HTR-8/SVneo (cell line): ENCODE results near the gene CTSZ.
A peak's percentile ranks its signal among the peaks of the same experiment; 100 is the strongest.
"Not testable (repeated sequence)": the region's sequence is repeated elsewhere in the genome, so short reads cannot be mapped to it uniquely, and the experiment has no call there.

ENCODE experiments used
- DNase-seq: peaks from one replicate; pipeline ENCODE4 v3.0.0; 2011; ENCODE audit warnings: low spot score, mixed read lengths; ENCODE audit not compliant: insufficient read length
- FAIRE-seq: peaks from 2 replicates; lab custom pipeline; 2011; peaks lifted over from hg19 to GRCh38; lab: Jason Lieb, UNC

Gene CTSZ

GRCh38 chr20:59006864-59007664 lies at the start of gene CTSZ:
Gene CTSZ, minus strand, starts transcription at chr20:59007254. Its CDS starts 126 bp downstream, at chr20:59007128.
- FAIRE-seq (peak; percentile 94), DNase-seq (peak; percentile 91)

DNA sequence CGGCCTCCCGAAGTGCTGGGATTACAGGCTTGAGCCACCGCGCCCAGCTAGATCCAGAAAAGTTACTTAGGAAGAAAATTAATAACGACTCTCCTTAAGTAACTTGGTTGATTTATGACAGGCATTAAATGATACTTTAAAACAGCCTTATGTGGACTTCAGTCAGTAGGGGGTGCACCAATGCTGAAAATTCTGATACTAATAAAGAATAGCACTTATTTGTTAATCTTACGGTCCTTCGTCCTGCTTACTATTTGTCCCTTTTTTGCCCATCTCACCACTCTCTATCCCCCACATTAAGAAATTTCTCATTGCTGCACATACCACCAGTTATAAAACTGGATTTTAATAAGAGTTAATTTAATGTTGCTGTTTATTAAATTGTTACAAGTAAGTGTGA lies 48.2 kb upstream of the CTSZ start:
- no peak for DNase-seq
- no peak for FAIRE-seq

GRCh38 chr20:59051666-59052185 lies 44.7 kb upstream of the CTSZ start:
- DNase-seq (no peak), FAIRE-seq (no peak)

DNA sequence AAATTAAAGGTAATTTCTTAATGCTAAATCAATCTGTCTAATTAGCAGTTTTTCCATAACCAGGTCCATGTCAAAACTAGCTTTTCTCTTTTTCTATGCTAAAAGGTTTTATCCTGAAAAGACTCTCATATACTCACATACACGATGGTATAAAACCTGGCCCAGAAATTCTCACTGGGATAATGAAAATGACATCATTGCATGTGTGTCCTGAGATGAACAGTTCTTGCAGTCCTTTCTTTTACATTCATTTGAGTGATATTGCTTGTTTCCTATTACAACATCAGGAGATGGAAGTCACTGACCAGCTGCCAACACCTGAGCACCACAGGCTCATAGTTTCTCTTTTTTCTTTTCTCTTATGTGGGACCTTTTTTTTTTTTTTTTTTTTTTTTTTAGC lies 43.4 kb upstream of the CTSZ start:
- no peak for FAIRE-seq
- no peak for DNase-seq

DNA sequence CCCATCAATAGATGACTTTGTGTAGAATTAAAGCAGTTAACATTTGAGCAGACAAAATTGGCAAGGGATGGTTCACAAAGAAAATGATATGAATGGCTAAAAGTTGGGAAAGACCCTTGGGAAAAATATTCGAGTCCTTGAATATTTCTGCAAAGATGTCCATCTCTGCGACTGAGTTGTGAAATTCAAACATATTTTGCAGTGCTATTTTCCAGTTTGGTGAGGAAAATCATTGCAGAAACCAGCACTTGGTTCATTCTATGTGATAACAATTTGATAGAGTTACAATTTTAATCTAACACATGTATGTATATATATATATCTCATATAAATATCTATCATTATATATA lies 41.6 kb upstream of the CTSZ start:
- DNase-seq = no peak
- FAIRE-seq = no peak

DNA sequence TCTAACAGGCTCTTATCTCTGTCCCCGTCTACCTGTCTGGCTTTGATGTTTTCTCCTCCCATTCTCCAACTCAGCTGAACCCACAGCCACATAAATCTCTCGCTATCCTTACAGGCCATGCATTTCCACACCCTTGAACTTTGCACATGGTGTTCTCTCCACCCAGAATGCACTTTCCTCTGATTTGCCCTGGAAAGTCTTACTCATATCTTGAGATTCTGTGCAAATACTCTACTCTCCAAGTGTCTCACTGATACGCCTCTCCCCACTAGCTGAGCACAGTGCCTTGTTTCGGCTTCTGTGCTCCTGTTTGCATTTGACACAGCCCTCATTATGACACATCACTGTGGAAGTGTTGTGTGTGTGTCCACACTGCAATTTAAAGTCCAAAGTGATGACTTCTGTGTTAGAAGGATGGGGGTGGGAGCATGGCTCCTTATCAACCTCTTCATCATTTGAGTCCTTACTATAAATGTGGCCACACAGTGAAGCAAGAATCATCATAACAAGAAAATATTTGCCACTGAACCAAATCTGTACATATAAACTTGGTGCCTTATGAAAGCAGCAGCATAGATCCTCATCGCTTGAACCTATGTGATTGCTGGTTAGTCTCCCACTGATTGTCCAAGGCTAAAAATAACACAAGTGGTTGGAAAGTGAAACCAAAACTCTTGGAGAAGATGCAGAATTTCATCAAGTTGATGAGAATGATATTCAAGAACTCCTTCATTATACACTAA lies 41.1 kb upstream of the CTSZ start:
- no peak for DNase-seq
- peak; percentile 77 for FAIRE-seq

DNA sequence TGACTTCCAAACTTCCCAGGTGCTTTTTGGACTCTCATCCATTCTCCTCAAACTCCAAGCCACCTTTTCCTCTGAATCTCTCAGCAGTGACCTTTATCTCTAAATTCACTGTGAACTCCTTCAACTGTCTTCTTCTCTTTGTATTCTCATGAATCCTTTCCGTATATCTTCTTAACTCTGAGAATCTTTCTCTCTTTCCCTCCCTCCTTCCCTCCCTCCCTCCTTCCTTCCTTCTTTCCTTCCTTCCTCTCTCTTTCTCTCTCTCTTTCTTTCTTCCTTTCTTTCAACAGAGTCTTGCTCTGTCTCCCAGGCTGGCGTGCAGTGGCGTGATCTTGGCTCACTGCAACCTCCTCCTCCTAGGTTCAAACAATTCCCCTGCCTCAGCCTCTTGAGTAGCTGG lies 39.8 kb upstream of the CTSZ start:
- no peak for FAIRE-seq
- no peak for DNase-seq

- DNase-seq (no peak), FAIRE-seq (peak; percentile 69)
Measured at GRCh38 chr20:59044796-59045195, 37.7 kb upstream of the CTSZ start.

DNA sequence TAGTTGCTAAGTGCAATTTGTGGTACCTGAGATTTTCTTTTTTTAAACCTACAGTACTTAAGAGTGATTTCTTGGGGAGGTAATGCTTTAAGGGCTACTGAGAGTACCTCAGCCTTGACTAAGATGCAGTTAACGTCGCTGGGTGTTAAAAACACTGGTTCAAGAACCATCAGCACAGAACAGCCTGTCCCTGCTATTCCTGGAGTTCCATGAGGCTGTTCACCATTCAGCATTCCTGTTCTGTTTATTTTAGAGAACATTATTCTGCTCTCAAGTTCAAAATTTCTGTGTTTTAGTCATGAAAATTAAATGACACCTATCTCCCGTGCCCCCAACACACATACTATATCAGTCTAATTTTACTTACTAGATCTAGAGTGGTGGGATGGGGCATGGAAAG lies 37.2 kb upstream of the CTSZ start:
- no peak for DNase-seq
- FAIRE-seq = no peak

GRCh38 chr20:59043698-59044097 lies 36.6 kb upstream of the CTSZ start:
- DNase-seq (no peak), FAIRE-seq (no peak)

DNA sequence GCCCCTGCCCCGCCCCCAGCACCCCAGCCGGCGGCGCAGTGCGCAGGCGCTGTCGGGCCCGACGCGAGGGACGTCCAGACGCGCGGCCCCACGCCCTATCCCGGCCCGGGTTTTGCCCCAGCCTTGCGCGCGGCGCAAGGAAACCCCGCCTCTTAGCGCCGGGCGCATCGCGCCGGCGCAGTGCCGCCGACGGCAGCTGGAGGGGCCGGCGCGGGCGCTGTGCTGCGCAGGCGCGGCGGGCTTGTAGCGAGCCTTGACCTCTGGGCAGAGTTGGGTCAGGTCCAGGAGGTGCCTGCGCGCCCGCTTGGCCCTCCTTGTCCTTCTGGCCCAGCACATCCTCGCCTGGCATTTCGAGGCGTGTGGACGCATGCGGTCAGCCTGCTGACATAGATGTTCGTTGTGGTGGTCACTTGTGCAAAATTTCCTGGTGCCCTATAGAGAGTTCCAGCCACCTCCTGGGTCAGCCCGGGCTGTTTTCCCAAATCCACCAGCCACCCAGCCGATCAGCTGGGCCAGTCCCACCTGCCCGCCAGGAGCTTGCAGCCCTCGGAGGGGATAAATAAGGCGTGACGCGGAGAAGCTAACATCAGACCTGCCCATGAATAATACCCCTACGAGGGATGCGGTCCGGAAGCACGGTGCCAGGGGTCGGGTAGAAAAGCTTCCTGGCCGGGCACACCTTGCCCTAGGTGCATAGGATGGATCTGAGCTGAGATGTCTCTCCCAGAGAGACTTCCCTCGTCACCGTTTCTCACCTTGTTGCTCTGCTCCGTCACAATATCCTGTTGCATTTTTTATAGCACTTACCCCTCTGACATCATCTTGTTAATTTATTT lies 36.0 kb upstream of the CTSZ start:
- DNase-seq = peak; percentile 100
- peak; percentile 99 for FAIRE-seq

DNA sequence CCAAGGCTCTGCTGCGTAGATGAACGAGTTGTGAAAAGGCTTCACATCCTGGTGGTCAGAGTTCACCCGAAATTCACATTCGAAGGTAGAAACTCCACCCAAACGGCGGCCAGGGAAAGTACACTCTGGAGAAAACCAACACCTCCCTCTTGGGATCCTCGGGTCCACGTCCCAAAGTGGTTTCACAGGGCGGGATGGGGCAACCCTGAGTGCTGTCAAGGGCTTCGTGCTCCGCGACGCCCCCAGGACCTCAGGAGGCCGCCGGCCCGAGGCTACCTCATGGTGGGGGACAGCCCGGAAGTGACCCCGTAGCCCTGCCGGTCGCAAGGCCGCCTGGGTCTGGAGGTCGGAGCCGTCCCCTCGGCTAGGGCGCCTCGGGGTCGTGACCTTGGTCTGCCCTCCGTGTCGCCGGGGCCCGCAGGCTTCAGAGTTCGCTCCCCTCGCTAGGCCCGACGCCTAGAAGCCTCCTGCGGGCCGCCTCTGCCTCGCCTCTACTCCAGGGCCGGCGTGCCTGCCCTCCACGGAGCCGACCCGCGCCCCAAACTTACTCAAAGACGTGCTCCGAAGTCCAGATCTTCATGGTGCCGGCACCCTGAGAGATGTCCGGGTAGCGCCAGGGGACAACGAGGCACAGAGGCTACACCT lies 35.2 kb upstream of the CTSZ start, which contains the start of gene PRELID3B:
Gene PRELID3B, minus strand, starts transcription at position 636 of the 645 bp plus-strand sequence. Its CDS starts 56 bp downstream, at position 580.
- DNase-seq = peak; percentile 61

GRCh38 chr20:59041487-59041886 lies 34.4 kb upstream of the CTSZ start:
- not testable (repeated sequence) for DNase-seq, FAIRE-seq

More for the DNA sequence above, 35.2 kb upstream of the CTSZ start, which contains the start of gene PRELID3B:
- no peak for FAIRE-seq

DNA sequence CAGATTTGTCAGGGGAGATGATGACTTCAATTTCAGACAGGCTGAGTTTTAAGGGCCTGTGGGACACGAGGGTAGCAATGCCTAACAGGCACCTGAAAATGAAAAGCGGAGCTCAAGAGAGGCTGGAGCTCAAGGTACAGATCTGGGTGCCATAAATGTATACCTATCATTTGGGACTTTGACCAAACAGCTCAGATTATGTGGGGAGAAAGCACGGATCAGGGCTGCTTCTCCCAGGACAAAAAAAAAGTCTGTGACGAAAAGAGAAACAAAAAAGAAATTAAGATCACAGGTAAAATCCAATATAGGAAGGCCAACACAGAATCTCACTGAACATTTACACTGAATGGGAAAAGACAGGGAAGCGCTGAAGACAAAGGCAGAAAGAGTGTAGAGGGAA lies 33.6 kb upstream of the CTSZ start:
- DNase-seq = no peak
- peak; percentile 20 for FAIRE-seq

GRCh38 chr20:59039233-59039632 lies 32.2 kb upstream of the CTSZ start:
- no peak for FAIRE-seq
- no peak for DNase-seq

DNA sequence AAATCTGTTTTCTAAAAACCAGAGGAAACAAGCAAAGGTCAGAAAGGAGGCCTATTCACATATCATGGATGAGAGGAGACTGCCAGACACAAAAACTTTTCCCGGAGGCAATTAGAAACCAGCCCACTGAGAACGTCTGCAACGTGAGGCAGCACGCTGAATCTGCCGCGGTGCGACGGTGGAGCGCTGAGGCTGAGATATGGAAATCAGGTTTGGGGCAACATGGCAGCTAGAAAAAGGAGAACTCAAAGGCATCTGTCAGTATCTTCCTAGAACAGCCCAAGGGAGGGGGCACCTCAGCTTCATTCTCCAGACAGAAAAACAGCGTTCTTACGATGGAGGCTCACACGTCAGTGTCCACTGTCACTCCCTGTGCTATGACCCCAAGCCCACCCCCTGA lies 30.3 kb upstream of the CTSZ start:
- DNase-seq (no peak), FAIRE-seq (peak; percentile 13)

DNA sequence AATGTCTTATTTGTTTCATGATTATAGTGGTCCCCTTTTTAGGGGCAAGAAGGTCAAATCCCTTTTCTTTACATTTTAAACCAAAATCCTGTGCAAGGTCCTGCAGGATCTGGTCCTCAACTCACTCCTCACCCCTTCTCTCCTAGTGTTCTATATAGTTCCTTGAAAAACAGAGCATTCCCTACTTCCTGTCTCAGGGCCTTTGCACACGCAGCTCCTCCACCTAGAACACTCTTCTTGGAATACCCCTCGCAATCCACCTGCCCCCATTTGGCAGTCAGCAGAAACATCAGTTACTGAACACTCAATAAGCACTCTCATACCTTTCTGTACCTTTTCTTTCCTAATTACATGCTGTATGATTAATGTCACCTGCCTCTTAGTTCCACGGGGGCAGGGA lies 28.3 kb upstream of the CTSZ start:
- DNase-seq (no peak), FAIRE-seq (no peak)

GRCh38 chr20:59033616-59034165 lies 26.6 kb upstream of the CTSZ start:
- DNase-seq (no peak), FAIRE-seq (peak; percentile 46)

DNA sequence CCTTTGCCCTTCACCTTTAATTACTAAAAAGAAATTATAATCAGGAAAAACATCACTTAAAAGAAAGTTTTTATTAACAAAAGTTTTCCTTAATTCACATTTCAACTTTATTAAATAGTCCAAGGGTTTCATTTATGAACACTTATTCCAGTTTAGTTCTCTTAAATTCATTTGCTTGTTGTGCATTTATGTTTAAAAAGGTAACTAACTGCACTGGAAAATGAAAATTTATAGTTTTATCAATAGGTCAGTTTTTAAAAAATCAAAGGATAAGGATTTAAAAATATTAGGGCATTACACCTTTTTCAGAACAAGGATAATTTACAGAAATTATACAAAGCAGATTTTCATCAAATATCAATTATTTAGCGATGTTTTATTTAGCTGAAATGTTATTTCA lies 26.0 kb upstream of the CTSZ start:
- DNase-seq = no peak
- no peak for FAIRE-seq

DNA sequence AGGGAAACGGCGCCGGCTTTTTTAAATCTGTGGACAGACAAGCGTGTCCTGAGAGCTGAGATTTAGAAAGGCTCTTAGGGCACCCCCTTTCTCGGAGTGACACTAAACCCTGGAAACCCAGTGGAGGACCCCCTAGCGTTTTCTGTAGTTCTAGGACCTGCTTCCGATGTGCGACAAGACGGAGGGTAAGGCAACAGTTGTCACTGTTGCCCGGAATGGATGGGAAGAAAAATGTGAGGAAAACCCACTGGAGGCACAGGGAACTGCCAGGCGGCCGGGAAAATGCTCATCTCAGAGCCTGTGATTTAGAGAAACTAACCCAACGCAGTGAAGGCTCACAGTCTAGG lies 25.6 kb upstream of the CTSZ start:
- no peak for FAIRE-seq
- peak; percentile 71 for DNase-seq
